Measurements from ENCODE around the gene FAR2.

- no peak for TF ChIP-seq POLR2A (IDR thresholded peaks at IDR 0.05)
- TF ChIP-seq, protein P1, sequence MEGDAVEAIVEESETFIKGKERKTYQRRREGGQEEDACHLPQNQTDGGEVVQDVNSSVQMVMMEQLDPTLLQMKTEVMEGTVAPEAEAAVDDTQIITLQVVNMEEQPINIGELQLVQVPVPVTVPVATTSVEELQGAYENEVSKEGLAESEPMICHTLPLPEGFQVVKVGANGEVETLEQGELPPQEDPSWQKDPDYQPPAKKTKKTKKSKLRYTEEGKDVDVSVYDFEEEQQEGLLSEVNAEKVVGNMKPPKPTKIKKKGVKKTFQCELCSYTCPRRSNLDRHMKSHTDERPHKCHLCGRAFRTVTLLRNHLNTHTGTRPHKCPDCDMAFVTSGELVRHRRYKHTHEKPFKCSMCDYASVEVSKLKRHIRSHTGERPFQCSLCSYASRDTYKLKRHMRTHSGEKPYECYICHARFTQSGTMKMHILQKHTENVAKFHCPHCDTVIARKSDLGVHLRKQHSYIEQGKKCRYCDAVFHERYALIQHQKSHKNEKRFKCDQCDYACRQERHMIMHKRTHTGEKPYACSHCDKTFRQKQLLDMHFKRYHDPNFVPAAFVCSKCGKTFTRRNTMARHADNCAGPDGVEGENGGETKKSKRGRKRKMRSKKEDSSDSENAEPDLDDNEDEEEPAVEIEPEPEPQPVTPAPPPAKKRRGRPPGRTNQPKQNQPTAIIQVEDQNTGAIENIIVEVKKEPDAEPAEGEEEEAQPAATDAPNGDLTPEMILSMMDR (IDR thresholded peaks at IDR 0.05) = peak in 5 of 6 experiments; percentile 64 to 82 (median 79)
These were observed 168.7 kb downstream of the FAR2 start for GRCh38 chr12:29317556-29318363.
